Activated CD4-positive, alpha-beta T cell treated with anti-CD3 and anti-CD28 coated beads for 4 hours (primary cell): ENCODE data around the gene COL2A1.

ENCODE experiments used
- DNase-seq, 2 donors: peaks; one replicate each; pipeline ENCODE4 v3.0.0-alpha.2; 2020

The COL2A1 gene

GRCh38 chr12:48010366-48010970 lies 6.2 kb upstream of the COL2A1 start:
- DNase-seq, result no peak

- no peak for DNase-seq
Observed at GRCh38 chr12:48009471-48009870, 5.2 kb upstream of the COL2A1 start.

- no peak for DNase-seq
Observed at GRCh38 chr12:48008950-48009349, 4.7 kb upstream of the COL2A1 start.

GRCh38 chr12:48008349-48008748 lies 4.1 kb upstream of the COL2A1 start:
- DNase-seq, result no peak

GRCh38 chr12:48007206-48007605 lies 2.9 kb upstream of the COL2A1 start:
- DNase-seq, result no peak

- DNase-seq, result no peak
Observed at GRCh38 chr12:48005750-48006021, 1.4 kb upstream of the COL2A1 start.

GRCh38 chr12:48005001-48005749 lies 899 bp upstream of the COL2A1 start:
- DNase-seq, result no peak

GRCh38 chr12:48003226-48004052 lies 837 bp downstream of the COL2A1 start:
- no peak for DNase-seq

- DNase-seq, result no peak
Observed at GRCh38 chr12:48002773-48003218, 1.5 kb downstream of the COL2A1 start.

- DNase-seq, result no peak
Observed at GRCh38 chr12:48002414-48002730, 1.9 kb downstream of the COL2A1 start.

GRCh38 chr12:48001505-48002413 lies 2.5 kb downstream of the COL2A1 start:
- DNase-seq, result no peak

GRCh38 chr12:48000878-48001504 lies 3.3 kb downstream of the COL2A1 start:
- DNase-seq, result no peak

- DNase-seq, result no peak
Observed at GRCh38 chr12:47999816-48000215, 4.5 kb downstream of the COL2A1 start.

- DNase-seq, result no peak
Observed at GRCh38 chr12:47997321-47997720, 7.0 kb downstream of the COL2A1 start.

- no peak for DNase-seq
Observed at GRCh38 chr12:47995981-47996401, 8.3 kb downstream of the COL2A1 start.

- DNase-seq, result no peak
Observed at GRCh38 chr12:47993491-47993890, 10.8 kb downstream of the COL2A1 start.

GRCh38 chr12:47992776-47993175 lies 11.5 kb downstream of the COL2A1 start:
- no peak for DNase-seq

GRCh38 chr12:47991106-47992061 lies 12.9 kb downstream of the COL2A1 start:
- no peak for DNase-seq

- DNase-seq, result peak; percentile 11 to 27
Observed at GRCh38 chr12:47990351-47991105, 13.7 kb downstream of the COL2A1 start.

- DNase-seq, result no peak
Observed at GRCh38 chr12:47989666-47990065, 14.6 kb downstream of the COL2A1 start.

- DNase-seq, result no peak
Observed at GRCh38 chr12:47989023-47989417, 15.3 kb downstream of the COL2A1 start.
